Breast epithelium (tissue), 4 donors: ENCODE data around the gene SYNDIG1. TPM values are rescaled to one million over a fixed set of nuclear protein-coding genes. Genes with fewer than 3 reads are reported as not detected.

Source experiments
- DNase-seq, 2 donors: peaks; one replicate each; pipeline ENCODE4 v3.0.0-alpha.2; 2019; ENCODE audit warnings: low spot score in 2 of 2
- H3K27ac ChIP-seq, 2 donors: fragments of 200-600 bp; sonication (generic) in 1 of 2; one replicate each; pipeline ENCODE4 v1.5.1; 2016 to 2019; ENCODE audit warnings: mild to moderate bottlenecking in 1 of 2
- H3K27me3 ChIP-seq, 2 donors: fragments of 200-600 bp; sonication (generic) in 1 of 2; one replicate each; pipeline versions ENCODE4 v1.5.1 to v1.6.0; 2017 to 2019; ENCODE audit warnings: control low read depth in 1 of 2, mild to moderate bottlenecking in 1 of 2
- H3K36me3 ChIP-seq: fragments of 200-600 bp; one replicate; pipeline ENCODE4 v1.5.1; 2019
- H3K4me1 ChIP-seq, 2 donors: fragments of 200-600 bp; sonication (generic); one replicate each; pipeline ENCODE4 v1.5.1; 2016 to 2019; ENCODE audit warnings: control low read depth in 1 of 2
- H3K4me3 ChIP-seq, 3 donors: fragments of 200-600 bp; sonication (generic); 1 replicate in 2 of 3; 2 replicates in 1 of 3; pipeline ENCODE4 v1.5.1; 2016 to 2019; ENCODE audit warnings: mild to moderate bottlenecking in 3 of 3, moderate library complexity in 2 of 3
- H3K9me3 ChIP-seq, 2 donors: fragments of 200-600 bp; sonication (generic) in 1 of 2; one replicate each; pipeline ENCODE4 v1.5.1; 2016 to 2019; ENCODE audit warnings: control low read depth in 1 of 2
- POLR2A ChIP-seq: fragments of 450-650 bp; IDR thresholded peaks from one replicate; pipeline ENCODE4 v1.6.1; 2016; ENCODE audit warnings: antibody characterized with exemption, mild to moderate bottlenecking, moderate library complexity
- POLR2AphosphoS5 ChIP-seq, 3 donors: sonication (generic); formaldehyde crosslinking; IDR thresholded peaks; one replicate each; pipeline ENCODE4 v1.6.1; 2017; ENCODE audit warnings: antibody characterized with exemption in 3 of 3
- intact Hi-C: fragments of 100-400 bp; cut with DNase I; formaldehyde crosslinking; loops from one replicate; pipeline ENCODE4 v1.15.1; 2023; ENCODE audit warnings: low total_unique reads
- total RNA-seq, 3 donors: library from RNA; depleted of rRNA; stranded (reverse); fragments of >200 nt; gene quantifications; one replicate each; pipeline ENCODE4 v1.1.0, GENCODE V29; 2016
- TF ChIP-seq, protein P1 (sequence below), 3 donors: fragments of 450-650 bp; IDR thresholded peaks; one replicate each; pipeline ENCODE4 v1.5.1; 2016 to 2017; ENCODE audit warnings: antibody characterized with exemption in 3 of 3, mild to moderate bottlenecking in 3 of 3, moderate library complexity in 3 of 3

Gene SYNDIG1
- total RNA-seq, 3 donors from 2014 or later: under 0.01 to 0.48 (median 0.15) TPM

DNA sequence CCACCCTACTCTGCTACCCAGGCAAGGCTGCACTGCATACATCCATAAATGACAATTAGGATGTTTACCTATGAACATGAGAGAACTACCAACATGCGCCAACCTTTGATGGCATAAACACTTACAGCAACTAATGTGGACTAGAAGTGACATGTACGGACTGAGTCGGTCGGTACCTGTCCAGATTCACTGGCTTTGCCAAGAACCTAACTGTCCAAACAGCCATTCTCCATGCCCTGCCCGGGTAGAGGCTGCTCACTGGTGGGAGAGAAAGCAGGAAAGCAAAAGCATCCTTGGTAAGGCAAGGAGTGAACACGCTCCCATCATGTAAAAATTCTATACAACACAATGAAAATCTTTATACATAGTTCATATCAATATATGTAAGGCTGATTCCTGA lies 30.0 kb downstream of the SYNDIG1 start:
- intact Hi-C loops: no loop called here
- no peaks in the 10 kb centered on the region for H3K9me3 ChIP-seq
- H3K27ac ChIP-seq: no peak overlapping the region
- H3K4me3 ChIP-seq: no peak overlapping the region
- TF ChIP-seq POLR2A (no peak), POLR2AphosphoS5 (IDR thresholded peaks at IDR 0.05) (no peak)
- TF ChIP-seq, protein P1, sequence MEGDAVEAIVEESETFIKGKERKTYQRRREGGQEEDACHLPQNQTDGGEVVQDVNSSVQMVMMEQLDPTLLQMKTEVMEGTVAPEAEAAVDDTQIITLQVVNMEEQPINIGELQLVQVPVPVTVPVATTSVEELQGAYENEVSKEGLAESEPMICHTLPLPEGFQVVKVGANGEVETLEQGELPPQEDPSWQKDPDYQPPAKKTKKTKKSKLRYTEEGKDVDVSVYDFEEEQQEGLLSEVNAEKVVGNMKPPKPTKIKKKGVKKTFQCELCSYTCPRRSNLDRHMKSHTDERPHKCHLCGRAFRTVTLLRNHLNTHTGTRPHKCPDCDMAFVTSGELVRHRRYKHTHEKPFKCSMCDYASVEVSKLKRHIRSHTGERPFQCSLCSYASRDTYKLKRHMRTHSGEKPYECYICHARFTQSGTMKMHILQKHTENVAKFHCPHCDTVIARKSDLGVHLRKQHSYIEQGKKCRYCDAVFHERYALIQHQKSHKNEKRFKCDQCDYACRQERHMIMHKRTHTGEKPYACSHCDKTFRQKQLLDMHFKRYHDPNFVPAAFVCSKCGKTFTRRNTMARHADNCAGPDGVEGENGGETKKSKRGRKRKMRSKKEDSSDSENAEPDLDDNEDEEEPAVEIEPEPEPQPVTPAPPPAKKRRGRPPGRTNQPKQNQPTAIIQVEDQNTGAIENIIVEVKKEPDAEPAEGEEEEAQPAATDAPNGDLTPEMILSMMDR (IDR thresholded peaks at IDR 0.05): no peak
- H3K36me3 ChIP-seq: no peaks in the 10 kb centered on the region
- DNase-seq: no peak
- peaks cover 0 to 7% of the 10 kb centered on the region in 2 donors for H3K27me3 ChIP-seq
- H3K4me1 ChIP-seq: no peaks in the 10 kb centered on the region

DNA sequence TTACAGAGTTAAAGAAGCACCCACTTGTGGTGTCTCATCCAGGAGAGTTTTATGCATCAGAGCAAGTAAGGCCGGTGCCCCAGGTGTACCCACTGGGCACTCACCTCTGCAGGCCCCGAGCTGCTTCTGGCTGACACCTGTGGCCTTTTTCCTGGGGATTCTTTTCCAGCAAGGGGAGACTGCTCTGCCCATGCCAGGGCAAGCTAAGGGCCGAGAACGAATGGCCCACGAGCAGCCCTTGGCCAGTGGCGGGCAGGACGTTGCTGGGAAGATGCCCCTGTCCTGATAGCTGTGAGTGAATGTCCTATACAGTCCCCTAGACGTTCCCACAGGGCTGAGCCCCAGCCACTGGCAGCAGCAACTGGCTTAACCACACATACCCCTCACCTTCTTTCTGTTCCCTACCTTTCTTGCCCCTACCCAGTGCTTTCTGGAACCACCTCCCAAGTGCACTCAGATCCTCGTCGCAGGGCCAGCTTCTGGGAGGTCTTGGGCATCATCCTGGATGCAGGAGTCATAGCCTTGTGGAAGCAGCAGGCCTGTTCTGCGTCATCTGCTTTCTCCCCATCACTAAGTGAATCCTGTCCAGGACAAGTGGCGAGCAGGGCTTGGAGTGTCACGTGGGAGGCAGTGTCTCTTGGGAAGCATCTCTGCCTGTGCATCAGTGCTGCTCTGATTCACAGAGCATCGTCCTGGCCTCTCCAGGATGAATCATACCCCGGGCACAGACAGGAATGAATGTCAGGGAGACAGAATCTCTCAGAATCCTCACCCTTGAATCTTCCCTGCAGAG lies 32.5 kb downstream of the SYNDIG1 start:
- Histone ChIP-seq H3K27ac (no peak overlapping the region), H3K4me3 (no peak overlapping the region), H3K27me3 (peaks cover 0 to 7% of the 10 kb centered on the region in 2 donors), H3K36me3 (no peaks in the 10 kb centered on the region), H3K9me3 (no peaks in the 10 kb centered on the region), H3K4me1 (no peaks in the 10 kb centered on the region)
- no peak for DNase-seq
- intact Hi-C loops: no loop called here
- TF ChIP-seq, protein P1 (IDR thresholded peaks at IDR 0.05): no peak
- TF ChIP-seq POLR2A: no peak
- no peak for TF ChIP-seq POLR2AphosphoS5 (IDR thresholded peaks at IDR 0.05)

DNA sequence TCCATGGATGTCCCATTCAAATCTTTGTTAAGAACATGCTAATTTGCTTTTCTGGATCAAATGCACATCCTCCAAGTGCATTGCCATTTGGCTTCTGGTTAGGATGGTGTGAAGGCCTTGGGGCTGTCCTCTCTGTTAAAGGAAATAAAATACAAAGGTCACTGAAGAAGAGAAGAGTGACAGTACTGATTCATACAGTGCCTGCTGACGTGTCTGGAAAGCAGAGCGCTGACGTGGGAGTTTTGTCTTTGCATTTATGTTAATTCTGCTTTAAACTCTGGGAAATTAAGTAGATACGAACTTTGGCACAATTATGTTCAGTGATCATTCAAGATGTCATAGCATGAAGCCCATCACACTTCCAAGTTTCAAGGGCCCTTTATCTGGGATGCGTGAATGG lies 33.2 kb downstream of the SYNDIG1 start:
- H3K4me1 ChIP-seq: no peaks in the 10 kb centered on the region
- H3K4me3 ChIP-seq: no peak overlapping the region
- intact Hi-C loops: no loop called here
- H3K36me3 ChIP-seq: no peaks in the 10 kb centered on the region
- peaks cover 0 to 7% of the 10 kb centered on the region in 2 donors for H3K27me3 ChIP-seq
- no peak overlapping the region for H3K27ac ChIP-seq
- DNase-seq: no peak
- H3K9me3 ChIP-seq: no peaks in the 10 kb centered on the region
- TF ChIP-seq POLR2AphosphoS5 (IDR thresholded peaks at IDR 0.05) (no peak), POLR2A (no peak)
- TF ChIP-seq, protein P1 (IDR thresholded peaks at IDR 0.05): no peak

DNA sequence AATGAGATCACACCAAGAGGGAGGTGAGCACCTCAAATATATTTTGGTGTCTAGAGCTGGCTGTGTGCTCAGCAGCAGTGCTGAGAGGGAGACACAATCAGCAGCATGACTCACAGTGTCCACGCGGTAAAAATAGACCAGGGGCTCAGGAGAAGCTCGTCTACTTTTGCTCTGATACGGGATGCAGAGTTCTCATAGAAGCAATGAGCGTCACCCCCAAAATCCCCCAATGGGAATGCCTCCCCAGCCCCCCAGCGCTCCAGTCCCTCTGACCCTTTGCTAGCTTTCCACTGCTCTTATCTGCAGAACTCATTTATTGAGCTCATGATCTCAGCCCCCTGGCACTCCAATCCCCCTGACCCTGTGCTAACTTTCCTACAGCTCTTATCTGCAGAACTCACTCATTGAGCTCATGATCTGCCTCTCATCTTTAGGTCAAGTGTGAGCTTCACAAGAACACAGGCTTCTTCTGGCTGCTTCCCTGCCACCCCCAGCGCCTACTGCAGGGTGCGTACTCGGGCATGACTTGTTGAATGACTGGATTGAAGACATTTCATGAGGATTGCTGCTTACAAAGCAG lies 34.0 kb downstream of the SYNDIG1 start:
- DNase-seq: no peak
- H3K4me1 ChIP-seq: no peaks in the 10 kb centered on the region
- intact Hi-C loops: no loop called here
- H3K27me3 ChIP-seq: peaks cover 0 to 7% of the 10 kb centered on the region in 2 donors
- TF ChIP-seq POLR2A (no peak), POLR2AphosphoS5 (IDR thresholded peaks at IDR 0.05) (no peak)
- TF ChIP-seq, protein P1 (IDR thresholded peaks at IDR 0.05): no peak
- H3K4me3 ChIP-seq: no peak overlapping the region
- no peak overlapping the region for H3K27ac ChIP-seq
- H3K36me3 ChIP-seq: no peaks in the 10 kb centered on the region
- H3K9me3 ChIP-seq: no peaks in the 10 kb centered on the region
